Measurements from ENCODE around the gene KCTD8.

Gene KCTD8

DNA sequence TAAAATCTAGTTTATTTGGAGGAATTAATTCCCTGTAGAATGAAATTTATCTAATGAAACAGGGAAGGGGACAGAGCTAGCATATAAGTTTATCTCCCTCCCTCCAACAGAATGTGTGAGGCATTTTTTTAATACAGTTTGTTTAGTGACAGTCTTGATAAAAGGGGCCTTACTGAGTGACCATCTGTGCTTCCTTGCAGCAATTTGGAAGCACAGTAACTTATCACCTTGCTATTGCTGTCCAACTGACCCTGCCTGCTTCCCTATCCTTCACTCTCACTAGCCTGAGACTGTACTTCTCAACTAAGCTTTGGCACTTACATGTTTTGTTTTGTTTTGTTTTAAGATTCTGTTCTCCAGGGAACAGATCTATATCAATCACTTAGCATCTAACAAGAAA, 31.1 kb upstream of the KCTD8 start:
- TF ChIP-seq TCF4 (CRISPR knock-in tag; IDR thresholded peaks at IDR 0.05; ENCODE audit: borderline replicate concordance) (no peak), ZNF565 (CRISPR knock-in tag; conservative IDR thresholded peaks at IDR 0.05; ENCODE audit: low read depth) (no peak), ZNF70 (CRISPR knock-in tag; IDR thresholded peaks at IDR 0.05) (no peak), CSDC2 (CRISPR knock-in tag; IDR thresholded peaks at IDR 0.05) (no peak)
- TF ChIP-seq, protein P1, sequence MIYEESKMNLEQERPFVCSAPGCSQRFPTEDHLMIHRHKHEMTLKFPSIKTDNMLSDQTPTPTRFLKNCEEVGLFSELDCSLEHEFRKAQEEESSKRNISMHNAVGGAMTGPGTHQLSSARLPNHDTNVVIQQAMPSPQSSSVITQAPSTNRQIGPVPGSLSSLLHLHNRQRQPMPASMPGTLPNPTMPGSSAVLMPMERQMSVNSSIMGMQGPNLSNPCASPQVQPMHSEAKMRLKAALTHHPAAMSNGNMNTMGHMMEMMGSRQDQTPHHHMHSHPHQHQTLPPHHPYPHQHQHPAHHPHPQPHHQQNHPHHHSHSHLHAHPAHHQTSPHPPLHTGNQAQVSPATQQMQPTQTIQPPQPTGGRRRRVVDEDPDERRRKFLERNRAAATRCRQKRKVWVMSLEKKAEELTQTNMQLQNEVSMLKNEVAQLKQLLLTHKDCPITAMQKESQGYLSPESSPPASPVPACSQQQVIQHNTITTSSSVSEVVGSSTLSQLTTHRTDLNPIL (CRISPR knock-in tag; IDR thresholded peaks at IDR 0.05; ENCODE audit: low read depth), result no peak
- no peak for ATAC-seq

DNA sequence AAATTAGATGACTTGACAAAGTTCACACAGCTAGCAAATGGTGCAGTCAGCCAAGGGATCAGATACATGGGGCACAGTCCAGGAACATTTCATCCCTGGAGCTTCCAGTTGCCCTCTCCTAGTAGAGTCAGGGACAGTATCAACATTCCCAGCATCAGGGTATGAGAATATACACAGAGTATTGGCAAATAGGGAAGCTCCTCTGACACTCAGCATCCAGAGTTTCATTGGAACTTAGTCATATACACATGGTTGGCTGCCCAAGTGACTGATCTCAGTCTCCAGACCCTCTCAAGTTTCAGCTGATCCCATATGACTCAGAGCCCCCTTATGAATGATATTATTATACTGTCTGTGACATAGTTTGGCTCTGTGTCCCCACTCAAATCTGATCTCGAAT, 13.7 kb upstream of the KCTD8 start:
- ATAC-seq, result no peak
- TF ChIP-seq ZFP30 (CRISPR knock-in tag; IDR thresholded peaks at IDR 0.05) (no peak), GLIS3 (CRISPR knock-in tag; IDR thresholded peaks at IDR 0.05) (no peak), ISL1 (CRISPR knock-in tag; IDR thresholded peaks at IDR 0.05) (no peak), ZC3H10 (CRISPR knock-in tag; IDR thresholded peaks at IDR 0.05) (no peak), ZNF8 (CRISPR knock-in tag; IDR thresholded peaks at IDR 0.05) (no peak), ARNTL (CRISPR knock-in tag; IDR thresholded peaks at IDR 0.05; ENCODE audit: borderline replicate concordance, low read depth) (no peak), SNAI2 (CRISPR knock-in tag; IDR thresholded peaks at IDR 0.05) (no peak), BACH2 (CRISPR knock-in tag; IDR thresholded peaks at IDR 0.05; ENCODE audit: borderline replicate concordance) (no peak), ZFP3 (CRISPR knock-in tag; IDR thresholded peaks at IDR 0.05) (no peak)
- TF ChIP-seq, protein P2, sequence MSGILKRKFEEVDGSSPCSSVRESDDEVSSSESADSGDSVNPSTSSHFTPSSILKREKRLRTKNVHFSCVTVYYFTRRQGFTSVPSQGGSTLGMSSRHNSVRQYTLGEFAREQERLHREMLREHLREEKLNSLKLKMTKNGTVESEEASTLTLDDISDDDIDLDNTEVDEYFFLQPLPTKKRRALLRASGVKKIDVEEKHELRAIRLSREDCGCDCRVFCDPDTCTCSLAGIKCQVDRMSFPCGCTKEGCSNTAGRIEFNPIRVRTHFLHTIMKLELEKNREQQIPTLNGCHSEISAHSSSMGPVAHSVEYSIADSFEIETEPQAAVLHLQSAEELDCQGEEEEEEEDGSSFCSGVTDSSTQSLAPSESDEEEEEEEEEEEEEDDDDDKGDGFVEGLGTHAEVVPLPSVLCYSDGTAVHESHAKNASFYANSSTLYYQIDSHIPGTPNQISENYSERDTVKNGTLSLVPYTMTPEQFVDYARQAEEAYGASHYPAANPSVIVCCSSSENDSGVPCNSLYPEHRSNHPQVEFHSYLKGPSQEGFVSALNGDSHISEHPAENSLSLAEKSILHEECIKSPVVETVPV (CRISPR knock-in tag; IDR thresholded peaks at IDR 0.05), result no peak
- TF ChIP-seq, protein P1 (CRISPR knock-in tag; IDR thresholded peaks at IDR 0.05; ENCODE audit: low read depth), result no peak
- TF ChIP-seq, protein P3, sequence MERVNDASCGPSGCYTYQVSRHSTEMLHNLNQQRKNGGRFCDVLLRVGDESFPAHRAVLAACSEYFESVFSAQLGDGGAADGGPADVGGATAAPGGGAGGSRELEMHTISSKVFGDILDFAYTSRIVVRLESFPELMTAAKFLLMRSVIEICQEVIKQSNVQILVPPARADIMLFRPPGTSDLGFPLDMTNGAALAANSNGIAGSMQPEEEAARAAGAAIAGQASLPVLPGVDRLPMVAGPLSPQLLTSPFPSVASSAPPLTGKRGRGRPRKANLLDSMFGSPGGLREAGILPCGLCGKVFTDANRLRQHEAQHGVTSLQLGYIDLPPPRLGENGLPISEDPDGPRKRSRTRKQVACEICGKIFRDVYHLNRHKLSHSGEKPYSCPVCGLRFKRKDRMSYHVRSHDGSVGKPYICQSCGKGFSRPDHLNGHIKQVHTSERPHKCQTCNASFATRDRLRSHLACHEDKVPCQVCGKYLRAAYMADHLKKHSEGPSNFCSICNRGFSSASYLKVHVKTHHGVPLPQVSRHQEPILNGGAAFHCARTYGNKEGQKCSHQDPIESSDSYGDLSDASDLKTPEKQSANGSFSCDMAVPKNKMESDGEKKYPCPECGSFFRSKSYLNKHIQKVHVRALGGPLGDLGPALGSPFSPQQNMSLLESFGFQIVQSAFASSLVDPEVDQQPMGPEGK (CRISPR knock-in tag; IDR thresholded peaks at IDR 0.05; ENCODE audit: borderline replicate concordance), result no peak
- TF ChIP-seq, protein P4, sequence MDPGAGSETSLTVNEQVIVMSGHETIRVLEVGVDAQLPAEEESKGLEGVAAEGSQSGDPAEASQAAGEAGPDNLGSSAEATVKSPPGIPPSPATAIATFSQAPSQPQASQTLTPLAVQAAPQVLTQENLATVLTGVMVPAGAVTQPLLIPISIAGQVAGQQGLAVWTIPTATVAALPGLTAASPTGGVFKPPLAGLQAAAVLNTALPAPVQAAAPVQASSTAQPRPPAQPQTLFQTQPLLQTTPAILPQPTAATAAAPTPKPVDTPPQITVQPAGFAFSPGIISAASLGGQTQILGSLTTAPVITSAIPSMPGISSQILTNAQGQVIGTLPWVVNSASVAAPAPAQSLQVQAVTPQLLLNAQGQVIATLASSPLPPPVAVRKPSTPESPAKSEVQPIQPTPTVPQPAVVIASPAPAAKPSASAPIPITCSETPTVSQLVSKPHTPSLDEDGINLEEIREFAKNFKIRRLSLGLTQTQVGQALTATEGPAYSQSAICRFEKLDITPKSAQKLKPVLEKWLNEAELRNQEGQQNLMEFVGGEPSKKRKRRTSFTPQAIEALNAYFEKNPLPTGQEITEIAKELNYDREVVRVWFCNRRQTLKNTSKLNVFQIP (CRISPR knock-in tag; IDR thresholded peaks at IDR 0.05; ENCODE audit: borderline replicate concordance, low read depth), result no peak
- TF ChIP-seq, protein P5, sequence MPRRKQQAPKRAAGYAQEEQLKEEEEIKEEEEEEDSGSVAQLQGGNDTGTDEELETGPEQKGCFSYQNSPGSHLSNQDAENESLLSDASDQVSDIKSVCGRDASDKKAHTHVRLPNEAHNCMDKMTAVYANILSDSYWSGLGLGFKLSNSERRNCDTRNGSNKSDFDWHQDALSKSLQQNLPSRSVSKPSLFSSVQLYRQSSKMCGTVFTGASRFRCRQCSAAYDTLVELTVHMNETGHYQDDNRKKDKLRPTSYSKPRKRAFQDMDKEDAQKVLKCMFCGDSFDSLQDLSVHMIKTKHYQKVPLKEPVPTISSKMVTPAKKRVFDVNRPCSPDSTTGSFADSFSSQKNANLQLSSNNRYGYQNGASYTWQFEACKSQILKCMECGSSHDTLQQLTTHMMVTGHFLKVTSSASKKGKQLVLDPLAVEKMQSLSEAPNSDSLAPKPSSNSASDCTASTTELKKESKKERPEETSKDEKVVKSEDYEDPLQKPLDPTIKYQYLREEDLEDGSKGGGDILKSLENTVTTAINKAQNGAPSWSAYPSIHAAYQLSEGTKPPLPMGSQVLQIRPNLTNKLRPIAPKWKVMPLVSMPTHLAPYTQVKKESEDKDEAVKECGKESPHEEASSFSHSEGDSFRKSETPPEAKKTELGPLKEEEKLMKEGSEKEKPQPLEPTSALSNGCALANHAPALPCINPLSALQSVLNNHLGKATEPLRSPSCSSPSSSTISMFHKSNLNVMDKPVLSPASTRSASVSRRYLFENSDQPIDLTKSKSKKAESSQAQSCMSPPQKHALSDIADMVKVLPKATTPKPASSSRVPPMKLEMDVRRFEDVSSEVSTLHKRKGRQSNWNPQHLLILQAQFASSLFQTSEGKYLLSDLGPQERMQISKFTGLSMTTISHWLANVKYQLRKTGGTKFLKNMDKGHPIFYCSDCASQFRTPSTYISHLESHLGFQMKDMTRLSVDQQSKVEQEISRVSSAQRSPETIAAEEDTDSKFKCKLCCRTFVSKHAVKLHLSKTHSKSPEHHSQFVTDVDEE (CRISPR knock-in tag; IDR thresholded peaks at IDR 0.05), result no peak

DNA sequence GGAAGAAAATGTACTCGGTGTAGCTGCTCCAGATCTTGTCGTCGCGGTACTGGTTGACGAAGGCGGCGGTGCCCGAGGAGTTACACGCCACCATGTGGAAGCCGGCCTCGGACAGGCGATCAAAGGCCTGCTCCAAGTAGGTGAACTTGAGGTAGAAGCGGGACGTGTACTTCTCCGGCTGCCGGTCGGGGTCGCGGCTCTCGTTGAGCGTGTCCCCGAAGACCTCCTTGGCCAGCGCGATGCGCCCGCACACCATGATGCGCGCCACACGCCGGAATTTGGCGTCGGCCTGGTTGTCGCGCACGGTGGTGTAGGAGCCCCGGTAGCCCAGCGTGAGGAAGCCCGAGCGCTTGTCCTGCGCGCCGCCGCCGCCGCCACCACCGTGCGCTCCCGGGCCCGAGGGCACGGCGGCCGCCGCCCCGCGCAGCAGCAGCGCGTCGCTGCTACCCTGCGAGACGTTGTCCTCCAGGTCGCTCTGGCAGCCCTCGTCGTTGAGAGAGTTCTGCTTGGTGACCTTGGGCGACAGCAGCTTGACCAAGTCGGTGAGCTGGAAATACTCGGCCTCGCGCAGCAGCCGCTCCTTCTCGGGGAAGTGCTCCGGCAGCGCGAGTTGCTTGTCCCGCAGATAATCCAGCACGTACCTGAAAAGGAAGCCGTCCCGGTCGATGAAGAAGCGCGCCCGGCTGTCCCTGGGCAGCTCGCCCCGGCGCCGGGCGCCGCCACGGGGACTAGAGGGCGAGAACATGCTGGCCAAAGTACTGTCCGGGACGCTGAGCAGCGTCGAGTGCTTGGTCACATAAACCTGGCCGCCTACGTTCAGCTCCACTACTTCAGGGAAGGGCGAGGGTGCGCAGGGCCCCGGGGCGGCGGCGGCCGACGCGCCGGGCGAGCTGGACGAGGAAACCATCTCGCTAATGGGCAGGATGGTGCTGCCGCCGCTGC, 775 bp downstream of the KCTD8 start:
- no peak; the same call in 2 of the 3 replicates for ATAC-seq
- TF ChIP-seq GLIS3 (CRISPR knock-in tag; IDR thresholded peaks at IDR 0.05) (no peak), RARB (CRISPR knock-in tag; IDR thresholded peaks at IDR 0.05) (no peak), PPARA (CRISPR knock-in tag; IDR thresholded peaks at IDR 0.05; ENCODE audit: borderline replicate concordance) (no peak), CSDC2 (CRISPR knock-in tag; IDR thresholded peaks at IDR 0.05) (no peak)
- TF ChIP-seq, protein P5 (CRISPR knock-in tag; IDR thresholded peaks at IDR 0.05), result no peak
- TF ChIP-seq, protein P4 (CRISPR knock-in tag; IDR thresholded peaks at IDR 0.05; ENCODE audit: borderline replicate concordance, low read depth), result no peak
